Heart right ventricle (tissue), 16 donors: ENCODE measurements around the gene RASA1. TPM values are rescaled to one million over a fixed set of nuclear protein-coding genes. Genes with fewer than 3 reads are reported as not detected.
"Not testable (repeated sequence)": the region's sequence is repeated elsewhere in the genome, so short reads cannot be mapped to it uniquely, and the experiment has no call there.

Experiments used
- ATAC-seq, 8 donors: fragments of 200-7000 bp; cut with Tn5 transposase; one replicate each; pipeline ENCODE4 v1.9.1; 2020; ENCODE audit warnings: mild to moderate bottlenecking in 8 of 8, moderate library complexity in 8 of 8, moderate number of reproducible peaks in 1 of 8
- DNase-seq, 2 donors: peaks; one replicate each; pipeline ENCODE4 v3.0.0-alpha.2; 2020
- H3K27ac ChIP-seq, 10 donors: fragments of 200-600 bp; sonication (generic) in 2 of 10; one replicate each; pipeline versions ENCODE4 v1.5.0 to v1.8.0; 2020 to 2022; ENCODE audit warnings: mild to moderate bottlenecking in 3 of 10
- H3K27me3 ChIP-seq, 7 donors: fragments of 200-600 bp; one replicate each; pipeline ENCODE4 v1.8.0; 2021 to 2022; ENCODE audit warnings: mild to moderate bottlenecking in 2 of 7
- H3K36me3 ChIP-seq, 9 donors: fragments of 200-600 bp; sonication (generic) in 1 of 9; one replicate each; pipeline versions ENCODE4 v1.5.0 to v1.8.0; 2020 to 2022; ENCODE audit warnings: mild to moderate bottlenecking in 2 of 9
- H3K4me1 ChIP-seq, 9 donors: fragments of 200-600 bp; sonication (generic) in 1 of 9; one replicate each; pipeline versions ENCODE4 v1.5.0 to v1.8.0; 2020 to 2022; ENCODE audit warnings: mild to moderate bottlenecking in 4 of 9
- H3K4me3 ChIP-seq, 10 donors: fragments of 200-600 bp; sonication (generic) in 2 of 10; one replicate each; pipeline versions ENCODE4 v1.5.0 to v1.8.0; 2020 to 2022; ENCODE audit warnings: mild to moderate bottlenecking in 7 of 10, moderate library complexity in 2 of 10
- H3K9me3 ChIP-seq, 11 donors: fragments of 200-600 bp in 10 of 11; sonication (generic) in 2 of 11; one replicate each; pipeline versions ENCODE4 v1.5.0 to v1.8.0; 2013 to 2022; ENCODE audit warnings: mild to moderate bottlenecking in 2 of 11, control low read depth in 1 of 11, moderate library complexity in 1 of 11
- WGBS, 2 donors: extraction: QIAGEN DNeasy Blood & Tissue Kit; methylation state at CpG; one replicate each; pipeline ENCODE4 v1.1.7; 2013; ENCODE audit warnings: inconsistent platforms in 1 of 2; 5-methylcytosine and 5-hydroxymethylcytosine counted together
- intact Hi-C, 10 donors: fragments of 100-400 bp; cut with DNase I; formaldehyde crosslinking; loops; one replicate each; pipeline versions ENCODE4 v1.11.1 to v1.14.2; 2022
- polyA plus RNA-seq, 2 donors: library from polyadenylated mRNA; stranded (reverse); fragments of 200-250 nt; gene quantifications; one replicate each; pipeline ENCODE4 v1.2.3, GENCODE V29; 2013
- total RNA-seq, 10 donors: library from RNA; stranded (reverse); fragmentation: NEBNext Ultra II Directional in 3 of 10; extraction: Animal tissue kit (Norgen Biotek cat#: 25700) in 3 of 10; gene quantifications; one replicate each; pipeline versions ENCODE4 v1.2.1 to v1.2.4, GENCODE V29; 2021 to 2023
- TF ChIP-seq, protein P1 (sequence below), 9 donors: fragments of 200-600 bp; sonication (generic) in 2 of 9; IDR thresholded peaks; one replicate each; pipeline versions ENCODE4 v1.5.0 to v1.8.0; 2021 to 2022; ENCODE audit warnings: antibody characterized with exemption in 9 of 9, mild to moderate bottlenecking in 5 of 9, moderate library complexity in 1 of 9
- donor health status: Arrhythmogenic right ventricular cardiomyopathy.
- donor health status: ischemic (EF 13 %, LVEDD 7.1; RV severe dilation, severe dysfunction).
- donor health status: healthy with polysubstance abuse.
- donor health status: DM: no; HTN: yes; CAD: no.
- donor health status: DM: no; HTN: no; CAD: no.
- donor health status: ischemic (EF 25% LVEDD 6.9; RV normal size, moderate dysfunction).
- donor health status: ischemic (EF 25% LVEDD 5.7; RV mildly dilated, moderate dysfunction).
- donor health status: healthy.
- donor health status: DM: yes; HTN: yes; CAD: no.
- donor health status: Ischemic cardiomyopathy.
- donor health status: ischemic (EF 35%, LVEDD 5.7; RV mildly dilated, moderate dysfunction).
- donor health status: nonischemic (EF 11% LVEDD 7.7; RV severe dilation, severe dysfunction).
- donor health status: DM: yes; HTN: yes; CAD: no.
- donor health status: PGD.
- donor health status: ischemic (EF 29% LVEDD 5.4; RV normal size, mild dysfunction).
- donor health status: nonischemic (EF 23%, LVEDD 6.1; RV moderate dilation, normal function).

RASA1 gene
- total and polyA plus RNA-seq, 12 donors = 6.5 to 21.0 (median 17.7) TPM

DNA sequence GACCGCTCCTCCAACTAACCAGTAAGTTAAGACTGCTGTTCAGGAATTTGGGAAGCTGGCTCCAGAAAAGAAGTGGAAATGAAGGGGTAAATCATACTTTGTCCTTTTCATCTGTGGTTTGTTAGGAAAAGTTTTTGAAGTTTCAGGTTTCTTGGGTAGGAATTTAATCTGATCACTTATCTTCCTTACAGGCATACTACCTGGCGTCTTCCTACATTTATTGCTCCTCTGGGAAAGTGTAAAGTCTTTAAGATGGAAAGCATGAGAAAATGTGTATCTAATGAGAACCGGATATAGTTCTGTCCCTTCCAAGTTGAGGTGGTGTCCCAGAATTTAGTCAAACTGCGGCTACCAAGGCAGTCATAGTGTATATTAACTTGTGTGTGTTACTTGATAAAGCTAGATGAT, 1.3 kb downstream of the RASA1 start:
- TF ChIP-seq, protein P1, sequence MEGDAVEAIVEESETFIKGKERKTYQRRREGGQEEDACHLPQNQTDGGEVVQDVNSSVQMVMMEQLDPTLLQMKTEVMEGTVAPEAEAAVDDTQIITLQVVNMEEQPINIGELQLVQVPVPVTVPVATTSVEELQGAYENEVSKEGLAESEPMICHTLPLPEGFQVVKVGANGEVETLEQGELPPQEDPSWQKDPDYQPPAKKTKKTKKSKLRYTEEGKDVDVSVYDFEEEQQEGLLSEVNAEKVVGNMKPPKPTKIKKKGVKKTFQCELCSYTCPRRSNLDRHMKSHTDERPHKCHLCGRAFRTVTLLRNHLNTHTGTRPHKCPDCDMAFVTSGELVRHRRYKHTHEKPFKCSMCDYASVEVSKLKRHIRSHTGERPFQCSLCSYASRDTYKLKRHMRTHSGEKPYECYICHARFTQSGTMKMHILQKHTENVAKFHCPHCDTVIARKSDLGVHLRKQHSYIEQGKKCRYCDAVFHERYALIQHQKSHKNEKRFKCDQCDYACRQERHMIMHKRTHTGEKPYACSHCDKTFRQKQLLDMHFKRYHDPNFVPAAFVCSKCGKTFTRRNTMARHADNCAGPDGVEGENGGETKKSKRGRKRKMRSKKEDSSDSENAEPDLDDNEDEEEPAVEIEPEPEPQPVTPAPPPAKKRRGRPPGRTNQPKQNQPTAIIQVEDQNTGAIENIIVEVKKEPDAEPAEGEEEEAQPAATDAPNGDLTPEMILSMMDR (IDR thresholded peaks at IDR 0.05) = no peak
- 5 to 6% methylated on average over 4 of the region's 4 CpGs for WGBS, 2 donors
- H3K4me3 ChIP-seq = peak overlapping the region; percentile 76 to 99 (median 94)
- H3K27ac ChIP-seq = peak overlapping the region; percentile 80 to 97 (median 94)
- H3K9me3 ChIP-seq = no peaks in the 10 kb centered on the region
- ATAC-seq (no peak), DNase-seq (no peak)
- peaks cover 0 to 6% (median 0%) of the 10 kb centered on the region in 9 donors for H3K36me3 ChIP-seq
- H3K27me3 ChIP-seq = no peaks in the 10 kb centered on the region
- intact Hi-C loops = loop anchor here in 7 of 10 donors (5.0 to 10.0 kb wide), 4 partner anchors 116 to 146 kb away; partner anchors contain the start of gene CCNH (in 2 of the 7)
- H3K4me1 ChIP-seq = peaks cover 0 to 47% (median 26%) of the 10 kb centered on the region in 9 donors

DNA sequence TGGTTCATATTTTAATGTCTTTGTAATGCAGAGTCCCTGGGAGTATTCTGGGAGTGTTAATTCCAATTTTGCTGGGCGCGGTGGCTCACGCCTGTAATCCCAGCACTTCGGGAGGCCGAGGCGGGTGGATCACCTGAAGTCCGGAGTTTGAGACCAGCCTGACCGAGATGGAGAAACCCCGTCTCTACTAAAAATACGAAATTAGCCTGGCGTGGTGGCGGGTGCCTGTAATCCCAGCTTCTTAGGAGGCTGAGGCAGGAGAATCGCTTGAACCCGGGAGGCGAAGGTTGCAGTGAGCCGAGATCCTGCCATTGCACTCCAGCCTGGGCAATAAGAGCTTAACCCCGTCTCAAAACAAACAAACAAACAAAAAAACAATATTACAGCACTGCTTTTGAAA, 3.2 kb downstream of the RASA1 start:
- WGBS, 2 donors = 96 to 98% methylated on average over 17 of the region's 17 CpGs
- intact Hi-C loops, H3K4me3 ChIP-seq, H3K36me3 ChIP-seq, H3K27ac ChIP-seq, H3K27me3 ChIP-seq, ATAC-seq, H3K9me3 ChIP-seq, DNase-seq: not testable (repeated sequence)
- H3K4me1 ChIP-seq = peaks cover 0 to 65% (median 34%) of the 10 kb centered on the region in 9 donors

DNA sequence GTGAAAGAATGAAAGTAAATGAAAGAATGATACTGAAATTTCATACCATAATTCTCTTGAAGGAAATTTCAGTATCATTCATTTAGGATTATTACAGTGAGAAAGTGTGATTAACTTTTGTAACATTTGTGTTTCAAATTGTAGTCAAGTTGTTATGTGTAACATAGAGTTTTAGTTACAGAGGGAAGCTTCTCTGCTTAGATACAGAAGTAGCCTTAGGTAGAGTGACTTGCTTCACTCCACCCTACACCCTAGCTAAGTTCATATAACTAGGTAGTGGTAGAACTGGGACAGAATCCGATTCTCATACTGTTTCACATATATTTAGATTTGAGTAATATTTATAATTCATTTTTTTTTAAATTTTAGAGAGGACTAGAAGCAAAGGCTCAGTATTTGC, 9.0 kb downstream of the RASA1 start:
- 96 to 100% methylated on average over 1 of the region's 1 CpG for WGBS, 2 donors
- H3K4me1 ChIP-seq = peaks cover 0 to 67% (median 23%) of the 10 kb centered on the region in 9 donors
- peaks cover 0 to 17% (median 0%) of the 10 kb centered on the region in 9 donors for H3K36me3 ChIP-seq
- H3K9me3 ChIP-seq = peaks cover 0 to 4% (median 0%) of the 10 kb centered on the region in 11 donors
- no peak for ATAC-seq
- no peak overlapping the region for H3K27ac ChIP-seq
- H3K27me3 ChIP-seq = no peaks in the 10 kb centered on the region
- TF ChIP-seq, protein P1 (IDR thresholded peaks at IDR 0.05) = no peak
- intact Hi-C loops = no loop called here
- no peak overlapping the region for H3K4me3 ChIP-seq
- no peak for DNase-seq

DNA sequence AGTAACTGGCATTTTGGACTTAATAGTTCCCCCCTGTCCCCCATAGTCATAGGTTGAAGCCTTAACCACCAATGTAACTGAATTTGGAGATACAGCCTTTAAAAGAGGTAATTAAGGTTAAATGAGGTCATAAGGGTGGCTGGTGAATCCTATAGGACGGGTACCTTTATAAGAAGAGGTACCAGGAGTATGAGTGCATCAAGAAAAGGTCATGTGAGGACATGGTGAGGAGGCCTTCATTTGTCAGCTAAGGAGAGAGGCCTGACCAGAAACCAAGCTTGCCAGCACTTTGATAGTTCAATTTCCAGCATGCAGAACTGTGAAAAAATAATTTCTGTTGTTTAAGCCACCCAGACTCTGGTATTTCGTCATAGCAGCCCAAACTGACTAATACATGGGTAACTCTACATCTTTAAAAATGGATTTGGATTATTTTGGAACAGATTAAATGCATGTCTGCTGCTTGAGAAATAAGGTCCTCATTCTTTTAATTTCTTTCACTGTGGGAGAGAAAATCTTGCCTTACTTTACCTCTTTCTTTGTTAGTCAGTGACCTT, 9.7 kb downstream of the RASA1 start:
- Histone ChIP-seq H3K27me3 (no peaks in the 10 kb centered on the region), H3K9me3 (peaks cover 0 to 4% (median 0%) of the 10 kb centered on the region in 11 donors), H3K4me3 (no peak overlapping the region), H3K27ac (no peak overlapping the region), H3K36me3 (peaks cover 0 to 18% (median 0%) of the 10 kb centered on the region in 9 donors), H3K4me1 (peaks cover 0 to 60% (median 23%) of the 10 kb centered on the region in 9 donors)
- DNase-seq (no peak), ATAC-seq (peak in 1 of 8 donors; percentile 15)
- intact Hi-C loops = no loop called here
- TF ChIP-seq, protein P1 (IDR thresholded peaks at IDR 0.05) = no peak
- WGBS, 2 donors = 89 to 92% methylated on average over 2 of the region's 2 CpGs

DNA sequence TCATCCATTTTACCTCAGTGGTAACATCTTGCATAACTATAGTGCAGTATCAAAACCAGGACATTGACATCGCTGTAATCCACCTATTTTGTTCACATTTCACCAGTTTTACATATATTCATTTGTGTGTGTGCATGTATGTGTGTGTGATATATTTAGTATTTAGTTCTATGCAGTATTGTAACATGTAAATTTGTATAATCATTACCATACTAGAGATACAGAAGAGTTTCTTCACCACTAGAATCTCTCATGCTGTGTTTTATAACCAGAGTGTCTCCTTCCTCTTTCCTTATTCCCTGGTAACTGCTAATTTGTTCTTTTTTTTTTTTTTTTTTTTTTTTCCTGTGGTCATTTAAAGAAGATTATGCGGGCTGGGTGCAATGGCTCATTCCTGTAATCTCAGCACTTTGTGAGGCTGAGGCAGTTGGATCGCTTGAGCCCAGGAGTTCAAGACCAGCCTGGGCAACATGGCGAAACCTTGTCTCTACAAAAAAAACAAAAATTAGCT, 11.0 kb downstream of the RASA1 start:
- Histone ChIP-seq H3K27me3 (no peaks in the 10 kb centered on the region), H3K27ac (no peak overlapping the region), H3K9me3 (peaks cover 0 to 4% (median 0%) of the 10 kb centered on the region in 11 donors), H3K4me3 (no peak overlapping the region), H3K36me3 (peaks cover 0 to 18% (median 0%) of the 10 kb centered on the region in 9 donors), H3K4me1 (peaks cover 0 to 53% (median 18%) of the 10 kb centered on the region in 9 donors)
- no peak for ATAC-seq
- TF ChIP-seq, protein P1 (IDR thresholded peaks at IDR 0.05) = no peak
- 94 to 96% methylated on average over 4 of the region's 4 CpGs for WGBS, 2 donors
- intact Hi-C loops = no loop called here
- no peak for DNase-seq
